Measurements from ENCODE around the gene PCSK6. TPM values are rescaled to one million over a fixed set of nuclear protein-coding genes. Genes with fewer than 3 reads are reported as not detected.

The PCSK6 gene
- total RNA-seq, 2 experiments from 2014 or later, result 0.57 TPM; not detected in 1

GRCh38 chr15:101351736-101352135 lies 137.8 kb downstream of the PCSK6 start:
- no peak overlapping the region for H3K4me3 ChIP-seq (ENCODE audit: low read depth, low read length, poor library complexity, severe bottlenecking)
- CTCF ChIA-PET (ENCODE audit: unreplicated experiment), result no interaction called here
- no peaks in the 10 kb centered on the region for H3K36me3 ChIP-seq (ENCODE audit: insufficient read depth, low read length)
- POLR2A ChIA-PET, result interaction anchor here (0.7 kb wide), 1 partner anchor 518 kb away, joined by 3 read pairs; no protein-coding TSS in a partner anchor
- H3K4me1 ChIP-seq (ENCODE audit: insufficient read depth, low read length, poor library complexity, severe bottlenecking), result no peaks in the 10 kb centered on the region
- no peaks in the 10 kb centered on the region for H3K9me3 ChIP-seq (ENCODE audit: low read length)
- H3K79me2 ChIP-seq (ENCODE audit: insufficient read depth, low read depth, low read length), result no peaks in the 10 kb centered on the region
- no peak overlapping the region for H3K27ac ChIP-seq (ENCODE audit: low read depth, low read length, poor library complexity, severe bottlenecking)
- no peak overlapping the region for H2AFZ ChIP-seq (ENCODE audit: low read length)
- H3K9me2 ChIP-seq (ENCODE audit: insufficient read depth, low read length), result no peaks in the 10 kb centered on the region
- TF ChIP-seq EZH2phosphoT487 (IDR thresholded peaks at IDR 0.05; ENCODE audit: borderline replicate concordance, low read depth, low read length), result no peak
- no peak for TF ChIP-seq CTCF (conservative IDR thresholded peaks at IDR 0.05; ENCODE audit: low read length)
- BruUV-seq (replicated peaks), result no TSS peak
- intact Hi-C loops (cut with micrococcal nuclease; ENCODE audit: unreplicated experiment), result no loop called here
- no peaks in the 10 kb centered on the region for H4K20me1 ChIP-seq (ENCODE audit: insufficient read depth, low read length)
- no peak overlapping the region for H3K4me2 ChIP-seq (ENCODE audit: low read length)
- no peak for DNase-seq (ENCODE audit: low spot score)

DNA sequence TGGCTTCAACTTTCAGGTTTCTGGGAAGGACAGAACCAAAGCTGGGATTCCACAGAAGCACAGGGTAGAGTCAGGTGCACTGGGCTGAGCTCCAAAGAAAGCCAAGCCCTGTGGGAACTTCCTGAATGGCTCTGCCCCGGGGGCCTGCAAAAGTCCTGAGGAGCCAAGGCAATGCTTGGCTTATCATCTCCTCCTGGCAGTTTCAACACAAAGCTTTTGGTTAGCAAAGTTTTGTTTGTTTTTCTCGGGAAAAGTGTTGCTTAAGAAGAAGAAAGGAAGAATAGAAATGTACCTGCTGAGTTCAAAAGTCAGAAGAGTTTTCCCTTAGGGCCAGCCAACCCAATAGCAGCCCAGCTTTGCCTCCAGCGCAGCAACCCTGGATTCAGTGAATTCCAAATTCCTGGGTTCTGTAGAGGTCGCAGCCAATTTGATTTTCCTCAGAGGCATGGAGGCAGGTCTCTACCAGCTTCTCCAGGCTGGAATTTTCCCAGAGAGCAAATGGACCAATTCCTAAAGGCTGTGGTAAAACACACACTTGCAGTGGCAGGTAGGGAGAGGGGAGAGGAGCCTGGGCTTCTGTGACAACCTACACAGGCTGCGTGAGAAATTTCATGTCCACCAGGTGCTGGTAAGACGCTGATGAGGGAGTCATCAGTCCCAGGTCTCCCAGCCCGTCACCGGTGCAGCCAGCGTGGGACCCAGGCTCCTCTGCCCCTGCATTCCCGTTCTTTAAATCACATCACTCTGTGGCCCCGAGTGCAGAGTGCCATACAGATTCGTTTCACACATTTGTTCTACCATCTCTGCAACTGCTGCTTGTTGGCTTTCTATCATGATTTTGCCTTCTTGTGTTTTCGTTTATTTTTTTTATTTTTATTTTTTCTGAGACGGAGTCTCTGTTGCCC lies 140.2 kb downstream of the PCSK6 start:
- H3K36me3 ChIP-seq (ENCODE audit: insufficient read depth, low read length), result no peaks in the 10 kb centered on the region
- H4K20me1 ChIP-seq (ENCODE audit: insufficient read depth, low read length), result no peaks in the 10 kb centered on the region
- ChIA-PET CTCF (ENCODE audit: unreplicated experiment) (no interaction called here), POLR2A (interaction anchor here (1.5 kb wide), 1 partner anchor 24 kb away, joined by 4 read pairs; no protein-coding TSS in a partner anchor)
- TF ChIP-seq EZH2phosphoT487 (IDR thresholded peaks at IDR 0.05; ENCODE audit: borderline replicate concordance, low read depth, low read length) (no peak), CTCF (conservative IDR thresholded peaks at IDR 0.05; ENCODE audit: low read length) (no peak)
- intact Hi-C loops (cut with micrococcal nuclease; ENCODE audit: unreplicated experiment), result no loop called here
- H3K4me3 ChIP-seq (ENCODE audit: low read depth, low read length, poor library complexity, severe bottlenecking), result no peak overlapping the region
- H3K4me1 ChIP-seq (ENCODE audit: insufficient read depth, low read length, poor library complexity, severe bottlenecking), result no peaks in the 10 kb centered on the region
- no peak overlapping the region for H3K4me2 ChIP-seq (ENCODE audit: low read length)
- no peaks in the 10 kb centered on the region for H3K9me3 ChIP-seq (ENCODE audit: low read length)
- H2AFZ ChIP-seq (ENCODE audit: low read length), result no peak overlapping the region
- H3K9me2 ChIP-seq (ENCODE audit: insufficient read depth, low read length), result no peaks in the 10 kb centered on the region
- BruUV-seq (replicated peaks), result no TSS peak
- H3K27ac ChIP-seq (ENCODE audit: low read depth, low read length, poor library complexity, severe bottlenecking), result no peak overlapping the region
- H3K79me2 ChIP-seq (ENCODE audit: insufficient read depth, low read depth, low read length), result no peaks in the 10 kb centered on the region
- DNase-seq (ENCODE audit: low spot score), result no peak

DNA sequence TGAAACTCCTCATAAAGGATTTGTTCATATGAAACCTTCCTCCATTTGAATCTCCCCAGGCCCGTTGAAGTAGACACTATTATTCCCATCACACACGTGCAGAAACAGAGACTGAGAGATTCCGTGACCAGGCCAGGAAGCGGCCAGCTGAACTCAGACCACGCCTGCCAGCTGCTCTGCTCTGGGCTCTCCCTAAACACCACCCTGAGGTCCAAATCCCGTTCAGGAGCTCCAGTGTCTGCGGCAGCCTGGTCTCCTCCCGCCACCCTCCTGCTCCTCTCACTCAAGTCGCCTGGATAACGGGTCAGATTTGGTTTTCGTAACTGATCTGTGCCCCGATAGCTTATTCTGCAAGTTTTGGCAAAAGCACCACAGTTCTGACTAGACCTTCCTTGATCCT lies 140.9 kb downstream of the PCSK6 start:
- no peaks in the 10 kb centered on the region for H3K36me3 ChIP-seq (ENCODE audit: insufficient read depth, low read length)
- H3K9me2 ChIP-seq (ENCODE audit: insufficient read depth, low read length), result no peaks in the 10 kb centered on the region
- no peaks in the 10 kb centered on the region for H4K20me1 ChIP-seq (ENCODE audit: insufficient read depth, low read length)
- no peak overlapping the region for H3K4me2 ChIP-seq (ENCODE audit: low read length)
- no peak overlapping the region for H3K4me3 ChIP-seq (ENCODE audit: low read depth, low read length, poor library complexity, severe bottlenecking)
- DNase-seq (ENCODE audit: low spot score), result no peak
- ChIA-PET CTCF (ENCODE audit: unreplicated experiment) (no interaction called here), POLR2A (interaction anchor here (1.5 kb wide), 1 partner anchor 24 kb away, joined by 4 read pairs; no protein-coding TSS in a partner anchor)
- intact Hi-C loops (cut with micrococcal nuclease; ENCODE audit: unreplicated experiment), result no loop called here
- H3K27ac ChIP-seq (ENCODE audit: low read depth, low read length, poor library complexity, severe bottlenecking), result no peak overlapping the region
- no peak for TF ChIP-seq CTCF (conservative IDR thresholded peaks at IDR 0.05; ENCODE audit: low read length)
- no peak for TF ChIP-seq EZH2phosphoT487 (IDR thresholded peaks at IDR 0.05; ENCODE audit: borderline replicate concordance, low read depth, low read length)
- BruUV-seq (replicated peaks), result no TSS peak
- H3K4me1 ChIP-seq (ENCODE audit: insufficient read depth, low read length, poor library complexity, severe bottlenecking), result no peaks in the 10 kb centered on the region
- H3K79me2 ChIP-seq (ENCODE audit: insufficient read depth, low read depth, low read length), result no peaks in the 10 kb centered on the region
- H2AFZ ChIP-seq (ENCODE audit: low read length), result no peak overlapping the region
- no peaks in the 10 kb centered on the region for H3K9me3 ChIP-seq (ENCODE audit: low read length)
